ENCODE measurements around the gene NID1.
"Not testable (repeated sequence)": the region's sequence is repeated elsewhere in the genome, so short reads cannot be mapped to it uniquely, and the experiment has no call there.

Gene NID1

DNA sequence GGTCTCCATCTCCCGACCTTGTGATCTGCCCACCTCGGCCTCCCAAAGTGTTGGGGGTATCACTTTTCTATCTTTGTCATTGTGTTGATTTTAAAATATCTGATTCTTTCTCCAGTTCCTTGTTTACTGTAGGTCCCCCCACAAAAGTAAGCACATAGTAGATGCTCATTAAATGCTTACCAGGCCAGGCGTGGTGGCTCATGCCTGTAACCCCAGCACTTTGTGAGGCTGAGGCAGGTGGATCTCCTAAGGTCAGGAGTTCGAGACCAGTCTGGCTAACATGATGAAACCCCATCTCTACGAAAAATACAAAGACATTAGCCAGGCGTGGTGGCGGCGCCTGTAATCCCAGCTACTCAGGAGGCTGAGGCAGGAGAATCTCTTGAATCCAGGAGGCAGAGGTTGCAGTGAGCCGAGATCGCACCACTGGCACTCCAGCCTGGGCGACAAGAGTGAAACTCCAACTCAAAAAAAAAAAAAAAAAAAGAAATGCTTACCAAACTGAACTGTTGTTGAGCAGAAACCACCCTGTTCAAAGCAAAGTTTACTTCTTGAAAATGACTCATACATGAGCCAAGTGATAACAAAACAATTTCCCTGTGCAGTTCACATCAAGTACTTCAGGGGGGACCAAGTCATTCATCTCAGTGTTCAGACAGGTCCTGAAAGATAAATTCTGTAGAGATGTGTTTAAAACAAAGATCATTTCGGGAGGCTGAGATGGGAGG lies 24.3 kb upstream of the NID1 start:
- no peak overlapping the region for H3K9ac ChIP-seq (ENCODE audit: low read depth, low read length)
- H3K4me1 ChIP-seq (ENCODE audit: control insufficient read depth, insufficient read depth, low read length), result peaks cover 5% of the 10 kb centered on the region
- H3K4me3 ChIP-seq (ENCODE audit: low read length), result no peak overlapping the region
- H3K4me2 ChIP-seq (ENCODE audit: low read length), result no peak overlapping the region
- H3K9me3 ChIP-seq (replicated peaks; ENCODE audit: low read length), result no peaks in the 10 kb centered on the region
- H3K36me3 ChIP-seq (ENCODE audit: insufficient read depth, low read length), result no peaks in the 10 kb centered on the region
- H3K27me3 ChIP-seq (ENCODE audit: control insufficient read depth, insufficient read depth, low read length), result peaks cover 10% of the 10 kb centered on the region

DNA sequence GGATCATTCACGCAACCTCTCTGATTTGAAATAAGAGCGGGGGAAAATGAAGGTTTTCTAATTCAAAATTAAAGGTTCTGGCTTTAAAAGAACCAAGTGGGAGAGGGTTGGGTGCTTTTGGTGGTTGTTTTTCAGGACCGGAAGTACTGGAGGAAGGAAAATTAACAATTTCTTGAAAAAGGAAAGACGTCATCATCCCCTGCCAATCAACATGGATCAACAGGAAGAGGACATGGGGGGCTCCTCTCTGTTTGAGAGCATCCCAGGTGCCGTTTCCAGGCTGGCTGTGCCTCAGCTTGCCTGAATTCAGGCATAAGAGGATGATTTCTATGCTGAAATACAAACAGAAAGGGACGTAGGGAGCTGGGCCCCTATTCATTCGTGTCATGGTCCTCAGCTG lies 21.6 kb upstream of the NID1 start:
- Histone ChIP-seq H3K27me3 (ENCODE audit: control insufficient read depth, insufficient read depth, low read length) (peaks cover 8% of the 10 kb centered on the region), H3K9ac (ENCODE audit: low read depth, low read length) (no peak overlapping the region), H3K4me2 (ENCODE audit: low read length) (no peak overlapping the region), H3K9me3 (replicated peaks; ENCODE audit: low read length) (no peaks in the 10 kb centered on the region), H3K4me3 (ENCODE audit: low read length) (no peak overlapping the region), H3K36me3 (ENCODE audit: insufficient read depth, low read length) (no peaks in the 10 kb centered on the region), H3K4me1 (ENCODE audit: control insufficient read depth, insufficient read depth, low read length) (peaks cover 5% of the 10 kb centered on the region)

DNA sequence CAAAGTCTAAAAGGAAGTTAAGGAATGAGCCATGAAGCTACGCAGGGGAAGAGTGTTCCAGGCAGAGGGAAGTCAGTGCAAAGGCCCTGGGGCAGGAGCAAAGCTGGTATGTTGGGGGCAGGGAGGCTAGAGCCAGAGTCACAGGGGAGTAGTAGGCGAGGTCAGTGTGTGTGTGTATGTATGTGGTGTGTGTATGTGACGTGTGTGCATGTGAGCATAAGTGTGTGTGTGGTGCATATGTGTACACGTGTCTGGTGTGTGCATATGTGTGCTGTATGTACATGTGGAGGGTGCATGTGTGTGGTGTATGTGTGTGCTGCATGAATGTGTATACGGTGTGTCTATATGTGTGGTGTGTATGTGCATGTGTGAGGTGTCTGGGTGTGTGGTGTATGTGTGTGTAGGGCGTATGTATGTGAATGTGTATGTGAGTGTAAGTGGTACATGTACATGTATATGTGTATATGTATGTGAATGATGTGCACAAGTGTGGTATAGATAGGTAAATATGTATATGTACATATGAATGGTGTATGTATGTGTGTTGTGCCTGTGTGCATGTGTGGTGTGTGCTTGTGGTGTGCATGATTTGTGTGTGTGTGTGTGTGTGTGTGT lies 20.8 kb upstream of the NID1 start:
- H3K27me3 ChIP-seq (ENCODE audit: control insufficient read depth, insufficient read depth, low read length), result peaks cover 6% of the 10 kb centered on the region
- H3K4me3 ChIP-seq (ENCODE audit: low read length), result no peak overlapping the region
- H3K4me2 ChIP-seq (ENCODE audit: low read length), result no peak overlapping the region
- no peak overlapping the region for H3K9ac ChIP-seq (ENCODE audit: low read depth, low read length)
- H3K4me1 ChIP-seq (ENCODE audit: control insufficient read depth, insufficient read depth, low read length), result peaks cover 2% of the 10 kb centered on the region
- H3K36me3 ChIP-seq (ENCODE audit: insufficient read depth, low read length), result no peaks in the 10 kb centered on the region
- H3K9me3 ChIP-seq (replicated peaks; ENCODE audit: low read length), result no peaks in the 10 kb centered on the region

DNA sequence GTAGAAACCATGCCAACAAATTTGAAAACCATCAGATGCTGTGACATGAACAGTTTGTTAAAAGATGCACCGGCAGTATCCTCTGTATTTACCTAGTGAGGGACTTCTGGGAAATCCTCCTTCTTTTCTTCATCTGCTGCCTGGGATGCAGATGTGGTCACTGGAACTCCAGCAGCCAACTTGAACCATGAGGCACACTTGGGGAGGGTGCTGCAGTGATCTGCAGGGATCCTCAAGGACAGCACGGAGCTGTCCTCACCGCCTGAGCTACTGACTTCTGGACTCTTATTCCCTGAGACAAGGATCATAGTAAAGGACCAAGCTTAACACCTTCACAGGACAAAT lies 19.5 kb upstream of the NID1 start:
- H3K27me3 ChIP-seq (ENCODE audit: control insufficient read depth, insufficient read depth, low read length), result peaks cover 6% of the 10 kb centered on the region
- no peak overlapping the region for H3K4me3 ChIP-seq (ENCODE audit: low read length)

DNA sequence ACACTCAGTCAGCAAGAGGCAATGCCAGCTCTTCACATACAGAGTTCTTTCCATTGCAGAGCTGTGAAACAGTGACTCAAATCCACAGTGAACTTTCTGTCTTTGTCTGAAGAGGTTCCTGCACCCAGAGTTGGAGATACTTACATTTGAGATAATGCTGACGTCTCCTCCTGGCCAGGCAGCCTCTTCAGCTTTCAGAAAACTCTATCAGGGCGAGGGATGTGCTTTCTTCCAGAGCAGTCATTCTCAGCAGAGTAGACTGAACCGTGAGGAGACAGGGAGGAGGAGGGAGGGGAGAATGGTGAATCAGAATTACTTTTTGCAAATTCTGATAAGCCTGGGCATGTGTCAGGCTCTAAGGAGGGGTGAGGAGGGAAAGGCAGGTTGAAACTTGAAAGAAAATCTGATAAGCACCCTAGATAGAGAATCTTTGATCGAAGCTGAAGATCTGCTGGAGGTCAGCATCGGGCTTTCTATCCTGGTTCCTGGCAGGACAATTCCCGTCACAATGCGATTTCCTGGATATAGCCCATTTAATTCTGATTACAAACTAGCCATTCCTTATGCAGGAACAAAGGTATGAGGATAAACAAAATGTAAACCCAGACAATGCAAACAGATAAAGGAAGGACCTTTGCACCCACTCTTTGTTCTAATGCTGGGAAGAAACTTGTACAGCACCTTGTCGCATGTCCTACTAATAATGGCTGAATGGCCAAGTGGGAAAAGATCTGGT lies 18.9 kb upstream of the NID1 start:
- H3K4me3 ChIP-seq (ENCODE audit: low read length), result no peak overlapping the region
- no peaks in the 10 kb centered on the region for H3K9me3 ChIP-seq (replicated peaks; ENCODE audit: low read length)
- no peaks in the 10 kb centered on the region for H3K36me3 ChIP-seq (ENCODE audit: insufficient read depth, low read length)
- no peaks in the 10 kb centered on the region for H3K4me1 ChIP-seq (ENCODE audit: control insufficient read depth, insufficient read depth, low read length)
- H3K27me3 ChIP-seq (ENCODE audit: control insufficient read depth, insufficient read depth, low read length), result peaks cover 6% of the 10 kb centered on the region
- H3K4me2 ChIP-seq (ENCODE audit: low read length), result no peak overlapping the region
- no peak overlapping the region for H3K9ac ChIP-seq (ENCODE audit: low read depth, low read length)

More for the DNA sequence above, 19.5 kb upstream of the NID1 start:
- Histone ChIP-seq H3K36me3 (ENCODE audit: insufficient read depth, low read length) (no peaks in the 10 kb centered on the region), H3K9me3 (replicated peaks; ENCODE audit: low read length) (no peaks in the 10 kb centered on the region), H3K9ac (ENCODE audit: low read depth, low read length) (no peak overlapping the region), H3K4me2 (ENCODE audit: low read length) (no peak overlapping the region), H3K4me1 (ENCODE audit: control insufficient read depth, insufficient read depth, low read length) (no peaks in the 10 kb centered on the region)

DNA sequence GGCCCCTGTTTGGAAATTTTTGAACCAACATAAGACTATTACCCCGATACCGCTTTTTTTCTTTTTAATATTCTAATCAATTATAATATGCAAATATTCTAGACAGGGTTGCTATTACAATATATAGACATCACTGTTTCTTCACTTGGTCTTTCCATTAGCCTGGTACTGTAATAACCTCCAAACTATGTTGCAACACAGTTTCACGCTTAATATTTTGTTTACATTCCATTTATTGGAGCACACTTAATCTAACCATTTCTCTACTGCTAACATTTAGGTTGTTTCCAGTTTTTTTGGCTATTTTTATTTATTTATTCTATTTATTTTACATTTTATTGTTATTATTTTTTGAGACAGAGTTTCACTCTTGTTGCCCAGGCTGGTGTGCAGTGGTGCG lies 17.6 kb upstream of the NID1 start:
- Histone ChIP-seq H3K27me3 (ENCODE audit: control insufficient read depth, insufficient read depth, low read length) (peaks cover 6% of the 10 kb centered on the region), H3K4me2 (ENCODE audit: low read length) (no peak overlapping the region), H3K9ac (ENCODE audit: low read depth, low read length) (no peak overlapping the region), H3K4me3 (ENCODE audit: low read length) (no peak overlapping the region), H3K36me3 (ENCODE audit: insufficient read depth, low read length) (no peaks in the 10 kb centered on the region), H3K4me1 (ENCODE audit: control insufficient read depth, insufficient read depth, low read length) (no peaks in the 10 kb centered on the region), H3K9me3 (replicated peaks; ENCODE audit: low read length) (no peaks in the 10 kb centered on the region)

DNA sequence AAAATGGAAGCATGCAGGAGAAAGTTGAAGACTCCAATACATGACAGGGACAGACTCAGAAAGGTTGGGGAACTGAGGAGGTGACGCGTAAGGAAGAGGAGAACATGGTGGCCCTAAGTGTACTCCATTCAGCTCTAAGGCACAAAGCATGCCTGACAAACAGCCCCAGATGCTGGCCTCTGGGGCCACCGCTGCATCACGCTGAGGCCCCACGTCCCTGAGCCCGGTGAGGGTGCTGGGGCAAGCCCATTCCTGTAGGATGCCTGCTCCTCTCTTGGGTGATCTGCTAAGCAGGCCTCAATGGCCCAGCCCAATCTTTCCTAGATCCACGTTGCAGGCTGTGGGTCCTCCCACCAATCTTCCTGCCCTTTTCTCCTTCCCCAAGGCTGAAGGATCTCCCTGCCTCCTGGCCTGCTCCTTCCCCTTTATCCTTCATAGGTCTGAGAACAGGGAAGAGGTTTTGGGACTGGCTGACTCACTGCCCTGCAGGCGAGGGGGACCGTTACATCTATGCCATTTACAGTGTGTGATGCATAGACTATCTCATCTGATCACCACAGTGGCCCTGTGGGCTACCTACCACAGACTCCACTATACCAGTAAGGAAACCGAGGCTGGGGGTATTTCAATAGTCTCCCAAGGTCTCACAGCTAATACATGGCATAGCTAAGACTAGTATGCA lies 16.8 kb upstream of the NID1 start:
- Histone ChIP-seq H3K4me1 (ENCODE audit: control insufficient read depth, insufficient read depth, low read length) (no peaks in the 10 kb centered on the region), H3K36me3 (ENCODE audit: insufficient read depth, low read length) (no peaks in the 10 kb centered on the region), H3K9me3 (replicated peaks; ENCODE audit: low read length) (no peaks in the 10 kb centered on the region), H3K9ac (ENCODE audit: low read depth, low read length) (no peak overlapping the region), H3K4me3 (ENCODE audit: low read length) (no peak overlapping the region), H3K4me2 (ENCODE audit: low read length) (no peak overlapping the region), H3K27me3 (ENCODE audit: control insufficient read depth, insufficient read depth, low read length) (peaks cover 6% of the 10 kb centered on the region)

DNA sequence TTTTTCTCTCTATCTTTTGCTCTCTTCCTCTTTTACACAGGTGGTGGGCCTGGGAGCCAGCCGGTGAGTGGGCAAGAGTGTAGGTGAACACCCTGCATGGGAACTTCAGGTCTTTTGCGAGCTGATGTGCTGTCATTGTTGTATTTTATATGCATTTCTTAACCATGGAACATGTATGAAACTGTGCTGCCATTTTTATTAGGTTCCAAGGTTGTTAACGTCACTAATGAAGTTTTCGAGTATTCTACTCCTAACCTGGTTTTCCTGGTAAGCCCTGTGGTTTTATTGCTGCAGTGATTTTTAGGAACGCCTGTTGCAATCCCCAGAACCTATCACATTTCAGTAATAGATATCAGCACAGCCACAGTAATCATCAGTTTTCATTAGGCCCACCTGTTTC lies 14.8 kb upstream of the NID1 start:
- Histone ChIP-seq H3K4me2 (ENCODE audit: low read length) (no peak overlapping the region), H3K4me1 (ENCODE audit: control insufficient read depth, insufficient read depth, low read length) (no peaks in the 10 kb centered on the region), H3K9me3 (replicated peaks; ENCODE audit: low read length) (no peaks in the 10 kb centered on the region), H3K36me3 (ENCODE audit: insufficient read depth, low read length) (no peaks in the 10 kb centered on the region), H3K9ac (ENCODE audit: low read depth, low read length) (no peak overlapping the region), H3K4me3 (ENCODE audit: low read length) (no peak overlapping the region), H3K27me3 (ENCODE audit: control insufficient read depth, insufficient read depth, low read length) (peaks cover 6% of the 10 kb centered on the region)

DNA sequence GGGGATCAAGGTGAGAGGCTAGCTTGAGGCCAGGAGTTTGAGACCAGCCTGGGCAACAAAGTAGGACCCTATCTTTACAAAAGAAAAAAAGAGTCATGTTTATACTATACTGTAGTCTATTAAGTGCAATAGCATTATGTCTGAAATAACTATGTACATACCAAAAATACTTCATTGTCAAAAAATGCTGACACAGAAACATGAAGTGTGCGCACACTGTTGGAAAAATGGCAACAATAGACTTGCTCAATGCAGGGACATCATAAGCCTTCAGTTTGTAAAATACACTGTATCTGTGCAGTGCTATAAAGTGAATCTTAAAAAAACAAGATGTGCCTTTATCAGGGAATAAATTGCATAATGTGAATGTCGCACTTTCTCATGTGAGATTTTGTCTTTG lies 14.1 kb upstream of the NID1 start:
- no peaks in the 10 kb centered on the region for H3K36me3 ChIP-seq (ENCODE audit: insufficient read depth, low read length)
- no peaks in the 10 kb centered on the region for H3K9me3 ChIP-seq (replicated peaks; ENCODE audit: low read length)
- H3K27me3 ChIP-seq (ENCODE audit: control insufficient read depth, insufficient read depth, low read length), result no peaks in the 10 kb centered on the region
- no peak overlapping the region for H3K4me3 ChIP-seq (ENCODE audit: low read length)
- H3K9ac ChIP-seq (ENCODE audit: low read depth, low read length), result no peak overlapping the region
- H3K4me1 ChIP-seq (ENCODE audit: control insufficient read depth, insufficient read depth, low read length), result no peaks in the 10 kb centered on the region
- H3K4me2 ChIP-seq (ENCODE audit: low read length), result no peak overlapping the region

DNA sequence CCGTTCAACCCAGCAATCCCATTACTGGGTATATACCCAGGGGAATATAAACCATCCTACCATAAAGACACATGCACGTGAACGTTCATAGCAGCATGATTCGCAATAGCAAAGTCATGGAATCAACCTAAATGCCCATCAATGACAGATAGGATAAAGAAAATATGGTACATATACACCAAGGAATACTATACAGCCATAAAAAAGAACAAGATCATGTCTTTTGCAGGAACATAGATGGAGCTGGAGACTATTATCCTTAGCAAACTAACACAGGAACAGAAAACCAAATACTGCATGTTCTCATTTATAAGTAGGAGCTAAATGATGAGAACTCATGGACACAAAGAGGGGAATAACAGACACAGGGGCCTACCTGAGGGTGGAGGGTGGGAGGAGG lies 13.2 kb upstream of the NID1 start:
- not testable (repeated sequence) for H3K4me3 ChIP-seq (ENCODE audit: low read length); H3K9me3 ChIP-seq (replicated peaks; ENCODE audit: low read length); H3K27me3 ChIP-seq (ENCODE audit: control insufficient read depth, insufficient read depth, low read length); H3K36me3 ChIP-seq (ENCODE audit: insufficient read depth, low read length); H3K4me2 ChIP-seq (ENCODE audit: low read length); H3K4me1 ChIP-seq (ENCODE audit: control insufficient read depth, insufficient read depth, low read length); H3K9ac ChIP-seq (ENCODE audit: low read depth, low read length)

DNA sequence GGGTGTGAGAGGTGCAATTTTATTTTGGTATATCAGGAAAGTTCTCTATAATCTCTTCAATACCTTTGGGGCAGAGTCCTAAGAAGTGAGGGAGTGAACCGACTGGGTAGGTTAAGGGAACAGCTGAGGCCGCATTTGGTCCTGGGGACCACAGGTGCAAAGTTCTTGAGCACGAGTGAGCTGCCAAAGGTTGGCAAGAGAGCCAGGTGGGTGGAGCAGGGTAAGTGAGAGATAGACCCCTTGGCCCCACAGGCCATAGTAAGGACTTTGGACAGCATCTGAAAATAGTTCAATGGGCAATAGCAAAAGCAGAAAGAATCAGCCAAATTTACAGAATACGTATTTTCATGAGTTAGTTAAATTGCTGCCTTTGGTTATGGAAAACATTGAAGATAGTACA lies 11.0 kb upstream of the NID1 start:
- H3K4me2 ChIP-seq (ENCODE audit: low read length), result no peak overlapping the region
- H3K9me3 ChIP-seq (replicated peaks; ENCODE audit: low read length), result no peaks in the 10 kb centered on the region
- H3K4me3 ChIP-seq (ENCODE audit: low read length), result no peak overlapping the region
- H3K4me1 ChIP-seq (ENCODE audit: control insufficient read depth, insufficient read depth, low read length), result no peaks in the 10 kb centered on the region
- H3K27me3 ChIP-seq (ENCODE audit: control insufficient read depth, insufficient read depth, low read length), result no peaks in the 10 kb centered on the region
- no peaks in the 10 kb centered on the region for H3K36me3 ChIP-seq (ENCODE audit: insufficient read depth, low read length)
- H3K9ac ChIP-seq (ENCODE audit: low read depth, low read length), result no peak overlapping the region

All from skeletal muscle satellite cell (primary cell).